Large intestine (tissue), 3 donors: ENCODE results near the gene RBM33. TPM values are rescaled to one million over a fixed set of nuclear protein-coding genes. Genes with fewer than 3 reads are reported as not detected.

Source experiments
- DNase-seq, 2 donors: peaks; one replicate each; pipeline versions ENCODE4 v3.0.0 to v3.0.0-alpha.2; 2013
- H3K27ac ChIP-seq: one replicate; pipeline ENCODE4 v1.5.1; 2013; ENCODE audit warnings: low read length
- H3K27me3 ChIP-seq: 2 replicates; pipeline ENCODE4 v1.6.1; 2013; ENCODE audit warnings: low read length; ENCODE audit not compliant: control insufficient read depth, insufficient read depth
- H3K36me3 ChIP-seq: 2 replicates; pipeline ENCODE4 v1.6.1; 2013; ENCODE audit warnings: low read length; ENCODE audit not compliant: control insufficient read depth, insufficient read depth
- H3K4me1 ChIP-seq: one replicate; pipeline ENCODE4 v1.6.1; 2013; ENCODE audit warnings: low read length; ENCODE audit not compliant: control insufficient read depth, insufficient read depth
- H3K4me3 ChIP-seq: one replicate; pipeline ENCODE4 v1.5.1; 2013; ENCODE audit warnings: low read length
- H3K9me3 ChIP-seq: one replicate; pipeline ENCODE4 v1.6.1; 2013; ENCODE audit warnings: mild to moderate bottlenecking, low read depth, low read length, moderate library complexity; ENCODE audit not compliant: control insufficient read depth
- WGBS: methylation state at CpG from one replicate; pipeline ENCODE4 v1.1.5; 2013; ENCODE audit warnings: low lambda C conversion rate; ENCODE audit not compliant: insufficient coverage; 5-methylcytosine and 5-hydroxymethylcytosine counted together
- polyA plus RNA-seq: library from polyadenylated mRNA; unstranded; fragments of 120-200 nt; gene quantifications from one replicate; pipeline ENCODE4 v1.2.1, GENCODE V29; 2013

RBM33 gene
- polyA plus RNA-seq, 1 donor, result 42.8 TPM

DNA sequence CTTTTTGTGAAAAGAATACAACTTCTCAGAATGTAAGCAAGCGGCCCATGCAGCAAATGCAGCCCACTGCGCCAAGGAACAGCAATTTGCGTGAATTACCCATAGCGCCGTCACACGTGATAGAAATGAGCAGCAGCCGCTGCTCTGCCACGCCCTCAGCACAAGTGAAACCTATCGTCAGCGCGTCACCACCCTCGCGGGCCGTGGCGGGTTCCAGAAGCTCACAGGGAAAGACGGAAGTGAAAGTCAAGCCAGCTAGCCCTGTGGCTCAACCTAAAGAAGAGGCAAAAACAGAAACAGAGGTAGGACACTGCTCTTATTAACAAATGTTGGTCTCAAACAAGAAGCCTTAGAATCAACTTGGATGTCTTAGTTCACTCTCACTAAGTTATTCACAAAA is 97.3 kb downstream of the RBM33 start:
- 97% methylated on average over 6 of the region's 16 CpGs for WGBS
- DNase-seq, result peak in 1 of 2 donors; percentile 16
- Histone ChIP-seq H3K27ac (no peak overlapping the region), H3K4me3 (no peak overlapping the region), H3K27me3 (no peaks in the 10 kb centered on the region), H3K36me3 (peaks cover 67% of the 10 kb centered on the region), H3K9me3 (no peaks in the 10 kb centered on the region), H3K4me1 (no peaks in the 10 kb centered on the region)

DNA sequence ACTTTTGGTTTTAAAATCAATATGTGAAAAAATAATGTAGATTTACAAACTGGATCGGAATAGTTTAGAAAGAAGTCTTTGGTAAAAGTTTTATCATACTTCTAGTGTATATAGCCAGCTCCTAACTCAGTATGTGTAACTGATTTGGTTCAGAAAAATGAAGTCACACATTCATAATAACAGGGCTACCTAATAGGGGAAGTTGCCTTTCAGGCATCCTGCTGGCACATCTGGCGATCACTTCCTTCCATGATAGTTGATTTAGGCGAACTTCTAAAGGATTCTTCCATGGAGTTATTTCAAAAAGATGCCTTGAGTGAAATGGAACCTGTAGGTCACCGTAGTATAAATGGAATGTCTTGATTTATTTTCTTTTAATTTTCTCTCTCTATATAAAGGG is 98.7 kb downstream of the RBM33 start:
- no peaks in the 10 kb centered on the region for H3K9me3 ChIP-seq
- WGBS, result 100% methylated on average over 1 of the region's 4 CpGs
- no peaks in the 10 kb centered on the region for H3K4me1 ChIP-seq

DNA sequence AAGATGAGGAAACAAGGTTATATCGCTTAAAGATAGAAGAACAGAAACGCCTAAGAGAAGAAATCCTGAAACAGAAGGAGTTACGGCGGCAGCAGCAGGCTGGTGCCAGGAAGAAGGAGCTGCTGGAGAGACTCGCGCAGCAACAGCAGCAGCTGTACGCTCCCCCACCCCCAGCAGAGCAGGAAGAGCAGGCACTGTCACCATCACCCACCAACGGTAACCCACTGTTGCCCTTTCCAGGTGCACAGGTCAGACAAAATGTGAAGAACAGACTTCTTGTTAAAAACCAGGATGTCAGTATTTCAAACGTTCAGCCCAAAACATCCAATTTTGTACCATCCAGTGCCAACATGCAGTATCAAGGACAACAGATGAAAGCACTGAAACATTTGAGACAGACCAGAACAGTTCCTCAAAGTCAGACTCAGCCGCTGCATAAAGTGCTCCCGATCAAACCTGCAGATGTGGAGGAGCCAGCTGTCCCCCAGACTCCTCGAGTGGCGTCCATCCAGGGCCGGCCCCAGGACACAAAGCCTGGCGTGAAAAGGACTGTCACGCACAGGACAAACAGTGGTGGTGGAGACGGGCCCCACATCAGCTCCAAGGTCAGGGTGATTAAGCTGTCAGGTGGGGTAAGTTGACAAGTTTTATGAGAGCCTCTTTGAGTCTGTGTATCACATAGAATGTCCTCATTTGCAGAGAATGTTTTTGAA is 100.7 kb downstream of the RBM33 start:
- Histone ChIP-seq H3K27me3 (no peaks in the 10 kb centered on the region), H3K9me3 (no peaks in the 10 kb centered on the region), H3K36me3 (peaks cover 64% of the 10 kb centered on the region), H3K4me1 (no peaks in the 10 kb centered on the region), H3K27ac (no peak overlapping the region), H3K4me3 (no peak overlapping the region)
- WGBS, result 100% methylated on average over 1 of the region's 17 CpGs
- no peak for DNase-seq

More for the DNA sequence above, 98.7 kb downstream of the RBM33 start:
- Histone ChIP-seq H3K27me3 (no peaks in the 10 kb centered on the region), H3K4me3 (no peak overlapping the region), H3K27ac (no peak overlapping the region), H3K36me3 (peaks cover 63% of the 10 kb centered on the region)
- no peak for DNase-seq

DNA sequence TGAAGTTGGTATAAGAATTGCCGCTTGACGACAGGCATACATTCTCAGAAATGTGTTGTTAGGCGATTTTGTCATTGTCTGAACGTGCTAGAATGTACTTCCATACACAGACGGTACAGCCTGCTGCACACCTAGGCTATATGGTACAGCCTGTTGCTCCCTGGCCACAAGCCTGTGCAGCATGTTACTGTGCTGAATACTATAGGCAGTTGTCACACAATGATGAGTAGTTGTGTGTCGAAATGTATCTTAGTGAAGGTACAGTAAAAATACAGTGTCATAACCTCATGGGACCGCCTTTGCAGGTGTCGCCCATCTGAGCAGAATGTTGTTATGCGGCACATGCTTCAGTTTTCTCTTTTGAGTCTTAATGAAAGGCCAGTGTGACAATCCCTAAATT is 101.3 kb downstream of the RBM33 start:
- WGBS, result no CpG with 5 or more reads among the region's 9 CpGs
- Histone ChIP-seq H3K27ac (no peak overlapping the region), H3K4me1 (no peaks in the 10 kb centered on the region), H3K36me3 (peaks cover 59% of the 10 kb centered on the region), H3K4me3 (no peak overlapping the region), H3K27me3 (no peaks in the 10 kb centered on the region), H3K9me3 (no peaks in the 10 kb centered on the region)
- no peak for DNase-seq

DNA sequence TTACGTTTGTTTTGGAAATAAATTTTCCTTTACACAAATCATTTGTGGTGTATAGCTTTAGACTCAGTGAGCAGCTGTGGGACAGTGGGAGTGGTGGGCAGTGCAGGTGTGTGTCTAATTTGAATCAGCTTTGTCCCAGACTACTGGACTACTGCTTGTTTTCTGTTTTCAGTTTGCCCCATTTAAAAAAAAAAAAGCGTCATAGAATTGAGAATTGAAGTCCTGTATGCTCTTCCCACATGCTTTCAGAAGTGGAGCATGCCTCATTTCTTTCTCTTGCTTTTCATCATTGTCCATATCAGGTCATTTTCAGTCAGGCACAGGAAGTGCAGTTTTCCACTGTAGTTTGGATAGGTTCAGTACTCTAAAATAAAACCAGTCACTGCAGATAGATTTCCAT is 101.7 kb downstream of the RBM33 start:
- no peak overlapping the region for H3K4me3 ChIP-seq
- no peaks in the 10 kb centered on the region for H3K4me1 ChIP-seq
- H3K27me3 ChIP-seq, result no peaks in the 10 kb centered on the region
- DNase-seq, result no peak
- peaks cover 54% of the 10 kb centered on the region for H3K36me3 ChIP-seq
- no peaks in the 10 kb centered on the region for H3K9me3 ChIP-seq
- no peak overlapping the region for H3K27ac ChIP-seq
- no CpG with 5 or more reads among the region's 2 CpGs for WGBS

DNA sequence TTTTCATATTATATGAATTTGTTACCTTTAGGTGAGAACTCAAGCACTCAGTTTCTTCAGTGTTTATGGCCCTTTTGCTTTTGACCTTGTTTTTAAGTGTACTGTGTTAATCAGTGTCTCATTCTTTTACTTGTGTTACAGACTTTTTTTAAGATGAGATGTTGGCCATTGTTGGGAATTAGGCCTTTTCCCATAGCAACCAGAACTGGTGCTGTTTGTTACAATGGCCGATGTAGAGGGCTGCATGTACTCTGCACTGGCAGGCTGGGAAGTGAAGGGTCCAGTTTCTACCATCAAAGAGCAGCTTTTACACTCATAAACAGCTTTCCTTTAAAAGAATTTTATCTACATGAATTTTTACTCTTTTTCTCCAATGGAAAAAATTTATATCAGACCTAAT is 102.7 kb downstream of the RBM33 start:
- no peak overlapping the region for H3K4me3 ChIP-seq
- no peaks in the 10 kb centered on the region for H3K4me1 ChIP-seq
- WGBS, result no CpG with 5 or more reads among the region's 1 CpG
- DNase-seq, result no peak
- H3K9me3 ChIP-seq, result no peaks in the 10 kb centered on the region
- H3K27ac ChIP-seq, result no peak overlapping the region
- peaks cover 47% of the 10 kb centered on the region for H3K36me3 ChIP-seq
- no peaks in the 10 kb centered on the region for H3K27me3 ChIP-seq

DNA sequence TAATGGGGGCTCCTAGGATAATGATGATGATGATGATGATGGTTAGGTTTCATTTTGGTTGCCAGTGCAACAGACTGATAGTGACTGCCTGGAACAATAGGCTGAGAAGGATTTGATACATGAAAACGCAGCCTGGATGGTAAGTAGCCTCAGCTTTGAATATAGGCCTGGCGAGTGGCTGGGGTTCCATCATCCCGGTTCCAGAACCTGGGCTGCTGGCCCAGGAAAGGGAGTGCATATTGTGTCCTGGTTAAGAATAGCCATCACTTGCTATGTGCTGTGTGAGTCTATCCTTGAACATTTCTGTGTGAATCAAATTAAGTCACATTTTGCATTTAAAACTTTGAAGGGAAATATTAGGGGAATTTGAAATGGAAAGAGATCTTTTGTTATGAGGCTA is 105.1 kb downstream of the RBM33 start:
- Histone ChIP-seq H3K4me3 (no peak overlapping the region), H3K27ac (no peak overlapping the region), H3K36me3 (peaks cover 39% of the 10 kb centered on the region), H3K9me3 (no peaks in the 10 kb centered on the region), H3K4me1 (no peaks in the 10 kb centered on the region), H3K27me3 (no peaks in the 10 kb centered on the region)
- WGBS, result 100% methylated on average over 1 of the region's 3 CpGs
- DNase-seq, result no peak

DNA sequence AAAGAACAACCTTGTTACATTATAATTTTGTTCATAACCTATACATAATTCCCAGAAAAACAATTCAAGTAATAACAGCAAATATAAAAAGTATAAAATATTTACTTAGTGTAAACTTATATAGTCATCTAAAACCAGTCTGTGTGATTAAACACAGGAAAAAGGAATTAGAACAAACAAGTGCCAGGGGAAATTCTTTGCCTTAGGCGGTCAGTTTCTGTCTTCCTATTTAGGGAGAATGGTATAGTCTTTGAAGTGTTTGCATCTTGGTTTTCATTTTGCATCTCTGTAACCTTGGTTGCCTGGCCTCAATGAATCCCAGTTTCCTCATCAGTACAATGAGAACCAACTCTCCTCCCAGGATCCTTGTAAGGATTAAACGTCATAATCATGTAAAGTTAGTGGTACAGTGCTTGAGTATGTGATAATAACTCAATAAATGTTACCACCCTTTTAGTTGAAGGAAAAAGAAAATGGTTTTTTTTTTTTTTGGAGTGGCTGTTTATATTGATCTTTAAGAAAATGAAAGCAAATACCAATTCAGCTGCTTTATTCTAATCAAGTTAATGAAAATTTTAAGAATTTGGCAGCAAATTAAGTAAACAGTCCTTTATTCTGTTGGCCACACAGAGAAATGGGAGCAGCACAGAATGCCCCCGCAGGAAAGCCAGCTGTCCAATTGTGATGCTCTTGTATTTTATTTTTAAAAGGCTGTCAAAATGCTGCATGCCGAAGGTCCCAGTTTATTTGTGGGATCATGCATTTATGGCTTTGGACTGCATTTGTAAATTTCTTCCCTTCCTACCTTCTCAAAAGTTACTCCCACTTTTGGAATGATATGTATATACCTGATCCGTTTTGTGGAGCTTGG is 106.0 kb downstream of the RBM33 start:
- DNase-seq, result no peak
- H3K27me3 ChIP-seq, result no peaks in the 10 kb centered on the region
- no peaks in the 10 kb centered on the region for H3K4me1 ChIP-seq
- H3K36me3 ChIP-seq, result peaks cover 32% of the 10 kb centered on the region
- H3K9me3 ChIP-seq, result no peaks in the 10 kb centered on the region
- no peak overlapping the region for H3K4me3 ChIP-seq
- WGBS, result 56% methylated on average over 2 of the region's 5 CpGs
- H3K27ac ChIP-seq, result no peak overlapping the region

DNA sequence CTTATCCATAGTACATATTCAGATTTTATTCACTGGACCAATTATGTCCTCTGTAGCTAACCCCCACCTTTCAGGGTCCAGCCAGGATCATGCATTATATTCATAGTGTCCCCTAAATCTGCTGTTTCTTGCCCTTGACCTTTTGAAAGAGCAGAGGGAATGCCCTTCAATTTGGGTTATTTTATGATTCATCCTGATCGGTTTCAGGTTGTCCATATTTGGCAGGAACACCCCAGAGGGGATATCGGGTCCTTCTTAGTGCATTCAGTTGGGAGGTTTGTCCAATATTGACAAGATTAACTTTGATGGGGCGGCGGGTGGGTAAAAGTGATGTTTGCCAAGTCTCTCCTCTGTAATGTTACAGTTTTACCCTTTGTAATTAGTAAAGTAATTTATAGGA is 106.9 kb downstream of the RBM33 start:
- Histone ChIP-seq H3K4me1 (no peaks in the 10 kb centered on the region), H3K36me3 (peaks cover 24% of the 10 kb centered on the region), H3K27me3 (no peaks in the 10 kb centered on the region), H3K4me3 (no peak overlapping the region), H3K27ac (no peak overlapping the region), H3K9me3 (no peaks in the 10 kb centered on the region)
- WGBS, result 89% methylated on average over 3 of the region's 4 CpGs
- no peak for DNase-seq

DNA sequence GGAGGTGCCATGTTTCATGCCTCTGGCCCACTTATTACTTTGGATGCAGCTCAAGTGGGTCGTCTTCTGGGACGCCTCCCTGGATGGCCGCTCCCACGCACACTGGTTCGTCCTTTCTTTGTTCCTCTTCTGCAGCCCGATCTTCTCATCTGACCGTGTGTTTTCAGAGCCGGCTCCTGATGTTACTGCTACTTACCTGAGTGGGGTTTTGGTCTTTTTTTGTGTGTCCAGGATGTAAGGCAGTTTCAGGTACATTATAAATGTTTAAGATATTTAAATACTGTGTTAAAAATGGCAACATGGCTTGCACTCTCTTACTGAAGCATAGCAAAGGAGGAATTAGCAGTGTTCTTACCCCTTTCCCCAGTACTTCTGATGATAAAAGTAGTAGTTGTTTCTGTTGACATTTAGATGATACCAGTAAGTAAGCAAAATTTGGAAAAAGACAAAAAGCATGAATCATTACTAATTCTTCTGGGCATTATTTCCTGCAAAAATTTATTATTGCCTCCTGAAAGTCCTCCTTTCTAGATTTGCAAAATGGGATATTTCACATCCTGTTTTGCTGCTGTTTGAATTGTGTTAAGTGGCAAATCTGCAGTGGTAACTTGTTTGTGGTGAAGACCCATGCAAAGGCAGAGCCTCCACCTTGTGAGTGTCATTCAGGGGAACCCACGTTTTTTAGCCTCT is 108.4 kb downstream of the RBM33 start:
- Histone ChIP-seq H3K9me3 (peaks cover 3% of the 10 kb centered on the region), H3K4me1 (no peaks in the 10 kb centered on the region), H3K36me3 (peaks cover 25% of the 10 kb centered on the region), H3K4me3 (no peak overlapping the region), H3K27me3 (no peaks in the 10 kb centered on the region), H3K27ac (no peak overlapping the region)
- WGBS, result 100% methylated on average over 2 of the region's 9 CpGs
- DNase-seq, result no peak
